Testis (tissue), 3 donors: ENCODE measurements around the gene LHCGR. TPM values are rescaled to one million over a fixed set of nuclear protein-coding genes. Genes with fewer than 3 reads are reported as not detected.

Source experiments
- DNase-seq: peaks from one replicate; pipeline ENCODE4 v3.0.0-alpha.2; 2019
- H3K27ac ChIP-seq, 2 donors: fragments of 200-600 bp; sonication (generic); one replicate each; pipeline ENCODE4 v1.5.1; 2019
- H3K27me3 ChIP-seq: fragments of 200-600 bp; sonication (generic); one replicate; pipeline ENCODE4 v1.5.1; 2019
- H3K36me3 ChIP-seq: fragments of 200-600 bp; sonication (generic); one replicate; pipeline ENCODE4 v1.5.1; 2017; ENCODE audit warnings: low read depth; ENCODE audit errors: missing control alignments
- H3K4me1 ChIP-seq: fragments of 200-600 bp; sonication (generic); one replicate; pipeline ENCODE4 v1.5.1; 2019
- H3K4me3 ChIP-seq, 2 donors: fragments of 200-600 bp; sonication (generic); one replicate each; pipeline ENCODE4 v1.5.1; 2017 to 2019
- H3K9me3 ChIP-seq: fragments of 200-600 bp; sonication (generic); one replicate; pipeline ENCODE4 v1.5.1; 2017
- POLR2A ChIP-seq: fragments of 450-650 bp; IDR thresholded peaks from one replicate; pipeline ENCODE4 v1.6.1; 2017; ENCODE audit warnings: antibody characterized with exemption, mild to moderate bottlenecking, moderate library complexity
- WGBS, 2 donors: methylation state at CpG; one replicate each; pipeline ENCODE4 v1.1.5; 2018; 5-methylcytosine and 5-hydroxymethylcytosine counted together
- intact Hi-C: fragments of 100-400 bp; cut with DNase I; formaldehyde crosslinking; loops from one replicate; pipeline ENCODE4 v1.15.1; 2023; ENCODE audit warnings: low total_unique reads
- polyA plus RNA-seq: library from polyadenylated mRNA; stranded (reverse); fragments of 350-450 nt; fragmentation: Illumina TruSeq; extraction: RNeasy Lipid Tissue Mini Kit (QIAGEN cat#74804); gene quantifications from one replicate; pipeline ENCODE4 v1.2.3, GENCODE V29; 2014; ENCODE audit warnings: low read depth, low replicate concordance; ENCODE audit not compliant: insufficient read depth
- small RNA-seq, 2 donors: library from RNA; depleted of rRNA; stranded (forward); fragments of <200 nt; gene quantifications; one replicate each; pipeline ENCODE3, GENCODE V24; 2016
- total RNA-seq, 2 donors: library from RNA; depleted of rRNA; stranded (reverse); fragments of >200 nt; gene quantifications; one replicate each; pipeline ENCODE4 v1.2.3, GENCODE V29; 2016
- TF ChIP-seq, protein P1 (sequence below), 3 experiments: fragments of 450-650 bp in 2 of 3; fragments of 200-600 bp in 1 of 3; sonication (generic) in 1 of 3; IDR thresholded peaks; one replicate each; pipeline ENCODE4 v1.5.1; 2016 to 2019; ENCODE audit warnings: antibody characterized with exemption in 3 of 3, mild to moderate bottlenecking in 2 of 3, moderate library complexity in 1 of 3

Gene LHCGR
- total and polyA plus RNA-seq, 3 donors from 2014 or later: 1.5 to 7.5 (median 2.1) TPM

GRCh38 chr2:48668992-48669391 is 86.5 kb downstream of the LHCGR start:
- Histone ChIP-seq H3K4me3 (no peak overlapping the region), H3K27ac (no peak overlapping the region), H3K27me3 (no peaks in the 10 kb centered on the region), H3K4me1 (no peaks in the 10 kb centered on the region), H3K36me3 (no peaks in the 10 kb centered on the region), H3K9me3 (no peaks in the 10 kb centered on the region)
- intact Hi-C loops: no loop called here
- 52 to 71% methylated on average over 1 of the region's 1 CpG for WGBS, 2 donors
- no peak for TF ChIP-seq POLR2A
- TF ChIP-seq, protein P1, sequence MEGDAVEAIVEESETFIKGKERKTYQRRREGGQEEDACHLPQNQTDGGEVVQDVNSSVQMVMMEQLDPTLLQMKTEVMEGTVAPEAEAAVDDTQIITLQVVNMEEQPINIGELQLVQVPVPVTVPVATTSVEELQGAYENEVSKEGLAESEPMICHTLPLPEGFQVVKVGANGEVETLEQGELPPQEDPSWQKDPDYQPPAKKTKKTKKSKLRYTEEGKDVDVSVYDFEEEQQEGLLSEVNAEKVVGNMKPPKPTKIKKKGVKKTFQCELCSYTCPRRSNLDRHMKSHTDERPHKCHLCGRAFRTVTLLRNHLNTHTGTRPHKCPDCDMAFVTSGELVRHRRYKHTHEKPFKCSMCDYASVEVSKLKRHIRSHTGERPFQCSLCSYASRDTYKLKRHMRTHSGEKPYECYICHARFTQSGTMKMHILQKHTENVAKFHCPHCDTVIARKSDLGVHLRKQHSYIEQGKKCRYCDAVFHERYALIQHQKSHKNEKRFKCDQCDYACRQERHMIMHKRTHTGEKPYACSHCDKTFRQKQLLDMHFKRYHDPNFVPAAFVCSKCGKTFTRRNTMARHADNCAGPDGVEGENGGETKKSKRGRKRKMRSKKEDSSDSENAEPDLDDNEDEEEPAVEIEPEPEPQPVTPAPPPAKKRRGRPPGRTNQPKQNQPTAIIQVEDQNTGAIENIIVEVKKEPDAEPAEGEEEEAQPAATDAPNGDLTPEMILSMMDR (IDR thresholded peaks at IDR 0.05): no peak
- DNase-seq: no peak

- Histone ChIP-seq H3K9me3 (no peaks in the 10 kb centered on the region), H3K27ac (no peak overlapping the region), H3K4me3 (no peak overlapping the region), H3K36me3 (no peaks in the 10 kb centered on the region), H3K27me3 (no peaks in the 10 kb centered on the region), H3K4me1 (no peaks in the 10 kb centered on the region)
- intact Hi-C loops: no loop called here
- TF ChIP-seq POLR2A: no peak
- TF ChIP-seq, protein P1 (IDR thresholded peaks at IDR 0.05): no peak
- 53 to 60% methylated on average over 4 of the region's 4 CpGs for WGBS, 2 donors
- no peak for DNase-seq
Measured at GRCh38 chr2:48651158-48651790, 104.2 kb downstream of the LHCGR start.

DNA sequence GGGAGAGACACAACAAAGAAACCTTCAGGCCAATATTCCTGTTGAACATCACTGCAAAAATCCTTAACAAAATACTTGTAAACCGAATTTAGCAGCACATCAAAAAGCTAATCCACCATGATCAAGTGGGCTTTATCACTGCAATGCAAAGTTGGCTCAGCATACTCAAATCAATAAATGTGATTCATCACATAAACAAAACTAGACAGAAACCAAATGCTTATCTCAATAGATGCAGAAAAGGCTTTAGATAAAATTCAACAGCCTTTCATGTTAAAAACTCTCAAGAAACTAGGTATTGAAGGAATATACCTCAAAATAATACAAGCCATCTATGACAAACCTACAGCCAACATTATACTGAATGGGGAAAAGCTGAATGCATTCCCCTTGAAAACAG is 117.3 kb downstream of the LHCGR start:
- intact Hi-C loops: no loop called here
- DNase-seq: no peak
- H3K4me1 ChIP-seq: no peaks in the 10 kb centered on the region
- no peaks in the 10 kb centered on the region for H3K27me3 ChIP-seq
- no peak overlapping the region for H3K27ac ChIP-seq
- WGBS, 2 donors: 77 to 87% methylated on average over 1 of the region's 1 CpG
- H3K9me3 ChIP-seq: no peaks in the 10 kb centered on the region
- TF ChIP-seq, protein P1 (IDR thresholded peaks at IDR 0.05): no peak
- TF ChIP-seq POLR2A: no peak
- H3K4me3 ChIP-seq: no peak overlapping the region
- no peaks in the 10 kb centered on the region for H3K36me3 ChIP-seq

Small RNAs within 50 kb of the gene (small RNA-seq; reads per million reads assigned to genes)
- 0 reads per million in 2 donors for gene ELOBP3

Other genes with a start within 250 kb of the LHCGR start
- 1 to 10 TPM; 5.1 to 5.7 TPM for gene STON1, start 225.6 kb downstream of the LHCGR start, total RNA-seq
- gene STON1, start 225.6 kb downstream of the LHCGR start, polyA plus RNA-seq: 3.8 TPM
- 10 to 100 TPM; 24.4 to 36.1 TPM for gene GTF2A1L, start 137.9 kb downstream of the LHCGR start, total RNA-seq
- 99.0 TPM for gene GTF2A1L, start 137.9 kb downstream of the LHCGR start, polyA plus RNA-seq